Suprapubic skin (tissue), 4 donors: Measurements from ENCODE around the gene NIPAL1. TPM values are rescaled to one million over a fixed set of nuclear protein-coding genes. Genes with fewer than 3 reads are reported as not detected.

Experiments used
- DNase-seq, 2 donors: peaks; one replicate each; pipeline ENCODE4 v3.0.0-alpha.2; 2019; ENCODE audit warnings: low spot score in 2 of 2
- H3K27ac ChIP-seq: fragments of 200-600 bp; sonication (generic); one replicate; pipeline ENCODE4 v1.5.1; 2019
- H3K27me3 ChIP-seq: fragments of 200-600 bp; sonication (generic); one replicate; pipeline ENCODE4 v1.5.1; 2019
- H3K36me3 ChIP-seq: fragments of 200-600 bp; sonication (generic); one replicate; pipeline ENCODE4 v1.5.1; 2019
- H3K4me1 ChIP-seq: fragments of 200-600 bp; sonication (generic); one replicate; pipeline ENCODE4 v1.5.1; 2019
- H3K4me3 ChIP-seq: fragments of 200-600 bp; sonication (generic); one replicate; pipeline ENCODE4 v1.5.1; 2019; ENCODE audit warnings: mild to moderate bottlenecking
- H3K9me3 ChIP-seq: fragments of 200-600 bp; sonication (generic); one replicate; pipeline ENCODE4 v1.5.1; 2019
- CTCF ChIP-seq, 2 donors: fragments of 200-600 bp in 1 of 2; fragments of 450-650 bp in 1 of 2; sonication (generic) in 1 of 2; IDR thresholded peaks; one replicate each; pipeline ENCODE4 v1.5.1; 2016 to 2019; ENCODE audit warnings: antibody characterized with exemption in 2 of 2, mild to moderate bottlenecking in 1 of 2, moderate library complexity in 1 of 2
- EP300 ChIP-seq: sonication (generic); formaldehyde crosslinking; IDR thresholded peaks from one replicate; pipeline ENCODE4 v1.6.1; 2017; ENCODE audit warnings: antibody characterized with exemption
- POLR2A ChIP-seq, 2 donors: fragments of 450-650 bp; IDR thresholded peaks; one replicate each; pipeline ENCODE4 v1.6.1; 2017; ENCODE audit warnings: antibody characterized with exemption in 2 of 2, mild to moderate bottlenecking in 2 of 2, moderate library complexity in 2 of 2
- POLR2AphosphoS5 ChIP-seq, 3 donors: sonication (generic); formaldehyde crosslinking; IDR thresholded peaks; one replicate each; pipeline ENCODE4 v1.6.1; 2017; ENCODE audit warnings: antibody characterized with exemption in 3 of 3
- WGBS: methylation state at CpG from one replicate; pipeline ENCODE4 v1.1.5; 2018; 5-methylcytosine and 5-hydroxymethylcytosine counted together
- total RNA-seq, 4 donors: library from RNA; depleted of rRNA; stranded (reverse); fragments of >200 nt; gene quantifications; one replicate each; pipeline ENCODE4 v1.1.0, GENCODE V29; 2016

Gene NIPAL1
- total RNA-seq, 4 donors from 2014 or later = 19.2 to 55.6 (median 27.2) TPM

GRCh38 chr4:48025005-48025404 is 8.4 kb downstream of the NIPAL1 start:
- Histone ChIP-seq H3K27ac (no peak overlapping the region), H3K9me3 (no peaks in the 10 kb centered on the region), H3K36me3 (peaks cover 5% of the 10 kb centered on the region), H3K27me3 (no peaks in the 10 kb centered on the region), H3K4me3 (no peak overlapping the region), H3K4me1 (no peaks in the 10 kb centered on the region)
- WGBS = 35% methylated on average over 2 of the region's 2 CpGs
- no peak for DNase-seq
- TF ChIP-seq EP300 (no peak), POLR2AphosphoS5 (IDR thresholded peaks at IDR 0.05) (no peak), CTCF (IDR thresholded peaks at IDR 0.05) (no peak), POLR2A (IDR thresholded peaks at IDR 0.05) (no peak)

GRCh38 chr4:48027653-48028052 is 11.1 kb downstream of the NIPAL1 start:
- Histone ChIP-seq H3K4me1 (no peaks in the 10 kb centered on the region), H3K36me3 (peaks cover 5% of the 10 kb centered on the region), H3K27ac (no peak overlapping the region), H3K27me3 (no peaks in the 10 kb centered on the region), H3K4me3 (no peak overlapping the region), H3K9me3 (no peaks in the 10 kb centered on the region)
- no peak for DNase-seq
- no peak for TF ChIP-seq POLR2A (IDR thresholded peaks at IDR 0.05)
- no peak for TF ChIP-seq POLR2AphosphoS5 (IDR thresholded peaks at IDR 0.05)
- TF ChIP-seq CTCF (IDR thresholded peaks at IDR 0.05) = no peak
- TF ChIP-seq EP300 = no peak

GRCh38 chr4:48028696-48029095 is 12.1 kb downstream of the NIPAL1 start:
- DNase-seq = no peak
- H3K27ac ChIP-seq = no peak overlapping the region
- H3K27me3 ChIP-seq = no peaks in the 10 kb centered on the region
- H3K36me3 ChIP-seq = peaks cover 5% of the 10 kb centered on the region
- whole genome bisulfite sequencing = 65% methylated on average over 2 of the region's 2 CpGs
- no peak overlapping the region for H3K4me3 ChIP-seq
- H3K9me3 ChIP-seq = no peaks in the 10 kb centered on the region
- H3K4me1 ChIP-seq = no peaks in the 10 kb centered on the region
- no peak for TF ChIP-seq POLR2A (IDR thresholded peaks at IDR 0.05)
- TF ChIP-seq CTCF (IDR thresholded peaks at IDR 0.05) = no peak
- no peak for TF ChIP-seq POLR2AphosphoS5 (IDR thresholded peaks at IDR 0.05)
- no peak for TF ChIP-seq EP300

- no peaks in the 10 kb centered on the region for H3K9me3 ChIP-seq
- 67% methylated on average over 3 of the region's 3 CpGs for WGBS
- H3K4me3 ChIP-seq = no peak overlapping the region
- H3K4me1 ChIP-seq = no peaks in the 10 kb centered on the region
- H3K27ac ChIP-seq = no peak overlapping the region
- TF ChIP-seq CTCF (IDR thresholded peaks at IDR 0.05) = no peak
- no peaks in the 10 kb centered on the region for H3K27me3 ChIP-seq
- peaks cover 5% of the 10 kb centered on the region for H3K36me3 ChIP-seq
- no peak for DNase-seq
These were observed 13.9 kb downstream of the NIPAL1 start for GRCh38 chr4:48030470-48030869.

GRCh38 chr4:48031802-48032525 is 15.4 kb downstream of the NIPAL1 start:
- no peak for TF ChIP-seq EP300
- no peak for TF ChIP-seq POLR2AphosphoS5 (IDR thresholded peaks at IDR 0.05)
- no peak for TF ChIP-seq CTCF (IDR thresholded peaks at IDR 0.05)
- Histone ChIP-seq H3K36me3 (peaks cover 5% of the 10 kb centered on the region), H3K9me3 (no peaks in the 10 kb centered on the region), H3K4me3 (no peak overlapping the region), H3K27me3 (no peaks in the 10 kb centered on the region), H3K27ac (no peak overlapping the region), H3K4me1 (no peaks in the 10 kb centered on the region)
- 55% methylated on average over 12 of the region's 12 CpGs for WGBS
- DNase-seq = no peak
